Mammary epithelial cell (primary cell): ENCODE measurements around the gene CNN2.

Source experiments
- EZH2 ChIP-seq: IDR thresholded peaks from 2 replicates; pipeline ENCODE4 v1.6.1; 2012; ENCODE audit warnings: low read length, inconsistent platforms, borderline replicate concordance
- TF ChIP-seq, protein P1 (sequence below), 2 donors: IDR thresholded peaks in 1 of 2; conservative IDR thresholded peaks in 1 of 2; 2 replicates each; pipeline ENCODE4 v1.5.1; 2011 to 2012; ENCODE audit warnings: inconsistent platforms in 2 of 2, low read length in 2 of 2, mild to moderate bottlenecking in 2 of 2, control low read depth in 1 of 2, low read depth in 1 of 2; ENCODE audit not compliant: insufficient read depth in 1 of 2; ENCODE audit errors: extremely low read depth in 1 of 2

DNA sequence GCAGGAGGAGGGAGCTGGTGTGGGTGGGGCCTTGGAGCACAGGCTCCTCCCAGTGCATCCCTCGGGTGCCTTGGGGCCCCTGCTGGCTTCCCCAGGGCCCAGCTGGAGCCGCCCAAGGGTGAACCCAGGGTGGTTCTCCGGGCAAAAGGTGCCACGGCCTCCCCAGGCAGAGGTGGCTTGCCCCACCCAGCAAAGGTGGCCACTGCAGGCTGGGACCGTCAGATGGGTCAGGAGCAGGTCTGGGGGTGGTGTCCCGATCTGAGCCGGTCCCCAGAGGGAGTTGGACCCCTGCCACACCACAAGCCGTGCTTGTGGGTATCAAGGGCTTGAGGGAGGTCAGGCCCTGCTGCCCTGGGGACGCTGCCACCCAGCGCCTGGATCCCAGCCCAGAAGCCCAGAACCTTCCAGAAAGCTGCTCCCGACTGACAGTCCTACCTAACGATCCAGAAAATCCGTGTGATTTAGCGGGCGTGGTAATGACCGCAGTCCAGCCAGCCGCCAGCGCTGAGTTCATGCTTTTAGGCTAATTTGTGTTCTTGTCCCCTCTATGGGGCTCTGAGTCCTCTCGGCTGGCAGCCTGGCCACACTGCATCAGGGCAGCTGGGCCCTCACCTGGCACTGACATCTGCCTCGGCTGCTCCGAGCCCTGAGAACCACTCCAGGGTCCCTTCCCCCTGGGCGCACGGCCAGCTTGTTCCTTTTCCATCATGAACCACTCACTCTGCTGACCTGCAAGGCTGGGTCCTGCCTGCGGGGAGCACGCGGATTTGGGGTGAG, 31.2 kb upstream of the CNN2 start:
- TF ChIP-seq, protein P1, sequence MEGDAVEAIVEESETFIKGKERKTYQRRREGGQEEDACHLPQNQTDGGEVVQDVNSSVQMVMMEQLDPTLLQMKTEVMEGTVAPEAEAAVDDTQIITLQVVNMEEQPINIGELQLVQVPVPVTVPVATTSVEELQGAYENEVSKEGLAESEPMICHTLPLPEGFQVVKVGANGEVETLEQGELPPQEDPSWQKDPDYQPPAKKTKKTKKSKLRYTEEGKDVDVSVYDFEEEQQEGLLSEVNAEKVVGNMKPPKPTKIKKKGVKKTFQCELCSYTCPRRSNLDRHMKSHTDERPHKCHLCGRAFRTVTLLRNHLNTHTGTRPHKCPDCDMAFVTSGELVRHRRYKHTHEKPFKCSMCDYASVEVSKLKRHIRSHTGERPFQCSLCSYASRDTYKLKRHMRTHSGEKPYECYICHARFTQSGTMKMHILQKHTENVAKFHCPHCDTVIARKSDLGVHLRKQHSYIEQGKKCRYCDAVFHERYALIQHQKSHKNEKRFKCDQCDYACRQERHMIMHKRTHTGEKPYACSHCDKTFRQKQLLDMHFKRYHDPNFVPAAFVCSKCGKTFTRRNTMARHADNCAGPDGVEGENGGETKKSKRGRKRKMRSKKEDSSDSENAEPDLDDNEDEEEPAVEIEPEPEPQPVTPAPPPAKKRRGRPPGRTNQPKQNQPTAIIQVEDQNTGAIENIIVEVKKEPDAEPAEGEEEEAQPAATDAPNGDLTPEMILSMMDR (conservative IDR thresholded peaks at IDR 0.05 in 1 of 2, IDR thresholded peaks at IDR 0.05 in 1 of 2; ENCODE audit: extremely low read depth in 1 of 2, insufficient read depth in 1 of 2, low read depth in 1 of 2, low read length in 2 of 2), result no peak
- TF ChIP-seq EZH2, result no peak
